ENCODE data around the gene EDAR. TPM values are rescaled to one million over a fixed set of nuclear protein-coding genes. Genes with fewer than 3 reads are reported as not detected.

Gene EDAR
- total RNA-seq, 2 experiments from 2014 or later = 0.14 to 0.23 TPM

DNA sequence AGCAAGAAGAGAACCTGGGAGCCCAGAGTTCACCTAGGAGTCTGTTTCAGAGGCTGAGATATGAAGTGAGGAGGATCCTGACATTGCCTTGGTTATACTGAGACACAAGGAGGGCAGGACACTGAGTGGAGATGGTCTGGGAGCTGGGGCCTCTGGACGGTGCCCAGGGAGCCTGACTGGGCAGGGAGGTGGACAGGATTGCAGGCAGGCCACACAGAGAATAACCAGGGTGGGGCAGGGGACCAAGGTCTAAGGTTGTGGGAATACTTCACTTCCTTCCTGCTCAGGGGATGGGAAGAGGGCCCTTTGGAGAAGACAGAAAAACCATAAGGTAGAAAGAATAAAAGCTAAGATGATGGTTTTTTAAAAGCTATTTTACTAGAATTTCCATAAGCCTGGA, 18.7 kb downstream of the EDAR start:
- Mint-ChIP-seq H3K27me3 (no peaks in the 10 kb centered on the region), H3K4me1 (peaks cover 18% of the 10 kb centered on the region), H3K9me3 (no peaks in the 10 kb centered on the region), H3K27ac (no peak overlapping the region), H3K4me3 (no peak overlapping the region), H3K36me3 (no peaks in the 10 kb centered on the region)
- POLR2A ChIA-PET = no interaction called here
- DNase-seq (no peak), ATAC-seq (ENCODE audit: low read depth) (no peak)

DNA sequence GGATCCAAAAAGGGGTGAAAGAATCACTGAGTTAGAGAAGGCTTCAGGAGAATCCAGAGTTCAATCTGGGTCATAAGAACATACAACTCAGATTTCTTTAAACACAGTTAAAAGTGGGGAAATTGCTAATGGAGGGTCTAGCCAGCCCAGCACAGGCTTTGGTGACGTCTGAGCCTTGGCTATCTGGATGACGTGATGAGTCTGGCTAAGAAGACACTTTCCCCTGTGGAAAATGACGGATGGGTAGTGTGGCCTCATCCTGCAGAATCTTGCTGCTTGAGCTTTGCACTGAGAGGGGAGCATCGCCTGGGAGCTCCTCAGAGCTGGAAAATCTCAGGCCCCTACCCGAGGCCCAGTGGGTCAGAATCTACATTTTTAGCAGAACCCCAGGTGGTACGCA, 19.2 kb downstream of the EDAR start:
- DNase-seq = no peak
- no peak for ATAC-seq (ENCODE audit: low read depth)
- Mint-ChIP-seq H3K9me3 (no peaks in the 10 kb centered on the region), H3K27ac (no peak overlapping the region), H3K36me3 (no peaks in the 10 kb centered on the region), H3K4me3 (no peak overlapping the region), H3K4me1 (peaks cover 19% of the 10 kb centered on the region), H3K27me3 (no peaks in the 10 kb centered on the region)
- POLR2A ChIA-PET = no interaction called here

DNA sequence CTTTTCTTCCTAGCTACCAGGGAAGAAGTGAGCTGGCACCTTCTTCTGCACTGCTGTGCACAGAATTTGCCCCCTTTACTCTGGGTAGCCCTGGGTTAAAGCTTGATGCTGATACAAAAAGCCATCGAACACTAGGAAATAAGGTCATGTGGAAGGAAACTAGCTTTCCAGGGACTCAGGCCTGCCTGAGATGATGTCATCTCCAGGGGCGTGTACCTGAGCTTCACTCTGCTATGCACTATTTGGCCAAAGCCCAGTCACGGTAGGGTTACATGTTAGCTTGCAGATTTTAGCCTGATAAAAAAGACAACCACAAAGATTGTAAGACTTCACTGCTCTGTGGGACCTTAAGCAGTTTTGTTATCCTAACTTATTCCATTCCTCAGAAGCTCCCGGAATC, 20.4 kb downstream of the EDAR start:
- H3K27me3 Mint-ChIP-seq = no peaks in the 10 kb centered on the region
- ATAC-seq (ENCODE audit: low read depth) (peak; percentile 34), DNase-seq (no peak)
- no peak overlapping the region for H3K4me3 Mint-ChIP-seq
- POLR2A ChIA-PET = interaction anchor here (1.4 kb wide), 1 partner anchor 11 kb away, joined by 4 read pairs; no protein-coding TSS in a partner anchor
- H3K27ac Mint-ChIP-seq = no peak overlapping the region
- H3K36me3 Mint-ChIP-seq = no peaks in the 10 kb centered on the region
- H3K4me1 Mint-ChIP-seq = peaks cover 26% of the 10 kb centered on the region
- no peaks in the 10 kb centered on the region for H3K9me3 Mint-ChIP-seq

DNA sequence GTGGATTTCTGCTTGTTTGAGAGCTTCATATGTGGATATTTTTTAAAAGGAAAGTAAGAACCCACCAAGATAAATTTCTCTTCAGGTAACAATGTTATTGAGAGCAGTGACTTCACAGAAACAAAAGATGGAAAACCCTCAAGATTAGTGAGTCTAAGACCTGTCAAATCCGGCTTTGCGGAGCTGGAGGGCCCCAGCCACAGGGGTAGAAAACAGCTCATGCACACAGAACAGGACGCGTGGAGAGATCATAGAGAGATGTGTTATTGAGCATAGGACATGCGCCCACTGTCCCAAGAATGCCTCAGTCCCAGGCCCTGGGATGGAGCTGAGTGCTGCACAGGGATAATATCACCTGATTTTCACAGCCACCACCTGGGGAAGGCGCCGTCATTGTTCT, 21.3 kb downstream of the EDAR start:
- Mint-ChIP-seq H3K36me3 (no peaks in the 10 kb centered on the region), H3K27ac (no peak overlapping the region), H3K4me1 (peaks cover 26% of the 10 kb centered on the region), H3K9me3 (no peaks in the 10 kb centered on the region), H3K4me3 (no peak overlapping the region), H3K27me3 (no peaks in the 10 kb centered on the region)
- ATAC-seq (ENCODE audit: low read depth) = peak; percentile 25
- DNase-seq = no peak
- POLR2A ChIA-PET = interaction anchor here (1.4 kb wide), 1 partner anchor 10 kb away, joined by 4 read pairs; no protein-coding TSS in a partner anchor

DNA sequence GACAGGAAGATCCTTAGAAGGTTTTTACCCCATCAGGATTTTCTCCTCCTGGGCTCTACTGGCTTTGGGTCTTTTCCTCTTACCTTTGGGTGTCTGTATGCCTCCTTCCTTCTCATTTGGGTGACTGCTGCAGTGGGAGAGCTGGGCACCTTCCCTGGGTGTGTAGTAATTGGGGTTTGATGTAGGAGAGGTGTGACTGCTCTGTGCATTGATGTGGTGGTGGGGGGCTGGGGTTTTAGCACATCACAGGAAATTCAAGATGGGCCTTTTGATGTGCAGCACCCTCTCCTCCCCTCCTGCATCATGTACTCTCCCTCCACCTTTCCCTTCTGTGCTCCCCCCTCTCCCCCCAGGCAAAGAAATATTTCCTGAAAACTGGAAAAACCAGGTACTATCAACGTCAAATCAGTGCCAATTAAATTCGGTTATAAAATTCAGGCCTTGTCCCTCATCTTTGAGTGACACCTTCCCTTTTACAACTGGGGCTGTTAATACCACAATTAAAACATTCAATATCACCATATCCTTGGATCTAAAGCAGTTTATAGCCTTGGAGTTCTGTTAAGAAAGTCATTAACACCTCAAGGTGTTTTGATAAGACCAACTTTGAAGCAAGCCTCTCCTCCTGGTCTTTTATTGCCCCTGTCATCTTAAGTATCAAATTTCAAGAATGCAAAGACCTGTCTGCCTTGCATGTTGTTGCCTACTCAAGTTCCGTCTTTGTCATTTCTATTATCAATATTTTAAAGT, 23.3 kb downstream of the EDAR start:
- no peak for DNase-seq
- H3K27ac Mint-ChIP-seq = no peak overlapping the region
- H3K27me3 Mint-ChIP-seq = no peaks in the 10 kb centered on the region
- H3K9me3 Mint-ChIP-seq = no peaks in the 10 kb centered on the region
- POLR2A ChIA-PET = no interaction called here
- H3K36me3 Mint-ChIP-seq = no peaks in the 10 kb centered on the region
- ATAC-seq (ENCODE audit: low read depth) = peak; percentile 83
- H3K4me3 Mint-ChIP-seq = peak overlapping the region; percentile 37
- peaks cover 26% of the 10 kb centered on the region for H3K4me1 Mint-ChIP-seq

DNA sequence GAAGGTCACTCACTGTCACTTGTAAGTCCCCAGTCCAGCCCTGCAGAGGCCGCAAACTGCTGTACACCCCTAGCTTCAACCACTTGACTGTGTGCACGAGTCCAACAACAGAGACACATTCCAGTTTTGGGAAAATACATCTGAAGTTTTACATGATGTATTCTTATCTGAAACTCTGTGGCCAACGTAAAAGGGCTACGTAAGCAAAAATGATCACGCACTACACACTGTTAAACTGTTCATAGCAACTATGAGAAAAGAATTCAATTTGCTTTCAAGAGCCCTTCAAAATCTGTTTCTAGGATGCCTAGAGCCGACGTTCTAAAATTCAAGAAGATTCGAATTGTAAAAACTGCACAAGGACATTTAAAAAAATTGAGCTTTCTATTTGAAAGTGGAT, 26.0 kb downstream of the EDAR start:
- Mint-ChIP-seq H3K4me3 (no peak overlapping the region), H3K4me1 (peaks cover 30% of the 10 kb centered on the region), H3K27ac (no peak overlapping the region)

DNA sequence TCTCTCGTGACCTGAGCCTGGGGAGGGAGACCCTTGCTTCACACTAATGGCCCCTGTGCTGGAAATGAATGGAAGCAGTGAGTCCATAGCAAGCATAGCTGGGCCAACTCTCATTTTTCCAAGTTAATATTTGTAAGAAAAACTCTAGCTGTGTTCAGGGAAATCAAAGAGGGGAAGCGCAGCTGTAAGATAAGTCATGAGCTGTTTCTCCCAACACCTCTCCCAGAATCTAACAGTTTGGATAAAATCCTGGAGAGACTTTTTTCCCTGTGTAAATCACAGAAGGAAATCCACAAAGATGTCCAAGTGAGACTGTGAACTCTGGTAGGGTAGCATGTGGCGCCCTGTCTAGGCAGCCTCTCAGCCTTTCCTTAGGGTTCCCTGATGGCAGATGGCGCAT, 27.2 kb downstream of the EDAR start:
- Mint-ChIP-seq H3K4me3 (no peak overlapping the region), H3K4me1 (peaks cover 34% of the 10 kb centered on the region), H3K9me3 (no peaks in the 10 kb centered on the region), H3K27ac (no peak overlapping the region), H3K27me3 (no peaks in the 10 kb centered on the region), H3K36me3 (no peaks in the 10 kb centered on the region)
- no peak for ATAC-seq (ENCODE audit: low read depth)
- DNase-seq = no peak
- POLR2A ChIA-PET = no interaction called here

More for the DNA sequence above, 26.0 kb downstream of the EDAR start:
- Mint-ChIP-seq H3K36me3 (no peaks in the 10 kb centered on the region), H3K9me3 (no peaks in the 10 kb centered on the region), H3K27me3 (no peaks in the 10 kb centered on the region)
- no peak for ATAC-seq (ENCODE audit: low read depth)
- no peak for DNase-seq
- POLR2A ChIA-PET = no interaction called here

DNA sequence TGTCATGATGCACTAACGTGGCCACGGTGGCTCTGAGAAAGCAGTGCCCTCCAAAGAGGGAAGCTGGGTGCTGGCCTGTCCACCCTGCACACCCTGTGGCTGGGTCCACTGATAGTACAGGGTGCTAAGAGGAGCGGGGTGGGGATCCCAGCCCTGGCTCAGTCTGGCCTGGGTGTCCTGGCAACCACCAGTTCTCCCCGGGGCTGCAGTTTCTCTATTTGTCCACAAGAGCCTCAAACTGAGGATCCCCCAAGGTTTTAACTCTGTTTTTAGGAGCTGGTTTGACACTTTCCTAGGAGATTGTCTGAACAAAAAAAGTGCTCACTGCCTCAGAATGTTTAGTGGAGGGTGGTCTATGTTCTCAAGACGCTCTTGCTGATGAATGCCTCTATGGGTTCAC, 29.0 kb downstream of the EDAR start:
- Mint-ChIP-seq H3K27me3 (no peaks in the 10 kb centered on the region), H3K4me3 (no peak overlapping the region), H3K9me3 (no peaks in the 10 kb centered on the region), H3K27ac (no peak overlapping the region), H3K36me3 (no peaks in the 10 kb centered on the region), H3K4me1 (peaks cover 21% of the 10 kb centered on the region)
- no peak for DNase-seq
- POLR2A ChIA-PET = no interaction called here
- ATAC-seq (ENCODE audit: low read depth) = no peak

DNA sequence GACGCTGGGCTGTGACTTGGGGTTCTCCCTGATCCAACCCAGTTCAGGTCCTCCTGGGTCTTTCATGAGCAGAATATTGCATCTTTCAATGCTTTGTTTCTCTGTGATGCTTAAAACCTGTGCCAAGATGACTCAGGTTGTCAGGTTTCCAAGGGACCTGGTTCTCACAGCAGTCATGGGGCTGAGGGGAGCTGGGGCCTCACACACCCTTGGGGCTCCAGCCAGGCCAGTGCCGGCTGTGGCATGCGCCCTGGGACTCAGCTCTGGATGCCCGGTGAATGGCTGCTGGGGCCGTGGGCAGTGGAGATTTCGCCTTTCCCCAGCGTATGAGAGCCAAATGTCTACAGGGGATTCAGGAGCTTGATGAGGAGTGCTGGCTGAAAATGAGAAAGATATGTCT, 29.6 kb downstream of the EDAR start:
- no peak overlapping the region for H3K4me3 Mint-ChIP-seq
- H3K36me3 Mint-ChIP-seq = no peaks in the 10 kb centered on the region
- H3K27ac Mint-ChIP-seq = no peak overlapping the region
- peaks cover 17% of the 10 kb centered on the region for H3K4me1 Mint-ChIP-seq
- no peaks in the 10 kb centered on the region for H3K27me3 Mint-ChIP-seq
- ATAC-seq (ENCODE audit: low read depth) (no peak), DNase-seq (no peak)
- no peaks in the 10 kb centered on the region for H3K9me3 Mint-ChIP-seq
- POLR2A ChIA-PET = no interaction called here

DNA sequence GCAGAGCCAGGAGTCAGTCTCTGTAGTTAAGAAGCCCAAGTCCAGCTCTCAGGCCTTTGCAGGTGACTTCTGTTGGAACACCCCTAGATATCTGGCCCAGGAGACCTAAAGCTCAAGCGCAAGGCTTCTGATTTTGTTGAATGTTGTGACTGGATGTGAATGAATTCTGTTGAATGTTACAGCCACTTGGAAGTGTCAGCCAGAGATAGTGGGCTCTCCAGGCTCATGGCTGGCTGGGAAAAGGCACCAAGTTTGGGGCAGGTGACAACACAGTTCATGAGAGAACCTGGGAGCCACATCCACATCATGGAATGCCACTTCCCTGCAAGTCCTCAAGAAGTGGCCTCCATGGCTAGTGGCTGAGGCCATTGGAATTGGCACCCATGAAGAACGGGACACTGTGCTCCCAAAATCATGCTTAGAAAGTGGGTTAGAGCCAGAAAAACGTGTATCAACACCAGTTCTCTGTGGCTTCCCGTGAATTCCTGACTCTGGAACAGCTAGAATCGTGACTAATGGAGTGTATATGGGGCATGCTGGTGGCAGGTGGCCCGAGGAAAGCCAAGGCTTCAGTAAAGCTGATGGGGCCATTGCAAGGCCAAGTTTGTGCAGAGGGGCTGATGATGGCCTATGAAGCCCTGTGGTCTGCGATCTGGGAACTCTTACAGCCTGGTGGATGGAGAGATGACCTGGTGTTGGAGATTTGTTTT, 30.2 kb downstream of the EDAR start:
- Mint-ChIP-seq H3K27me3 (no peaks in the 10 kb centered on the region), H3K4me1 (peaks cover 13% of the 10 kb centered on the region), H3K36me3 (no peaks in the 10 kb centered on the region), H3K4me3 (no peak overlapping the region), H3K27ac (no peak overlapping the region), H3K9me3 (no peaks in the 10 kb centered on the region)
- POLR2A ChIA-PET = interaction anchor here (1.2 kb wide), 1 partner anchor 9 kb away, joined by 4 read pairs; no protein-coding TSS in a partner anchor
- ATAC-seq (ENCODE audit: low read depth) (no peak), DNase-seq (no peak)

DNA sequence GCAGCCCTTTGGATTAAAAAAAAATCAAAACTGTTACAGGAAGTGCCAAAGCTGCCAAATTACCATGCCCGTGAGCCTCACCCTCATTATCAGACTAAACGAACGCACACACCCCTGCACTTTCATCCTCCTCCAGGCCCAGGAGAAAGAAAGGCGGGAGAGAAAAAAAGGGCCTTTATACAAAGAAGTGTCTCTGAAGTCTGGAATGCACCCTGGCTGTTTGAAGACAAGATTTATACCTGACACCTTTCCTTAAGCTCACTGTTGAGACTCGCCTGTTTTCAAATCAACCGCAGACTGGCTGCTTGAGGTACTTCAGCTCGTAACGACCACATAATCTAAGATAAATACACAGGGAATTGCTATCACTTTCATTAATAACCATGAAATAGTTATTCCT, 31.0 kb downstream of the EDAR start:
- Mint-ChIP-seq H3K27me3 (no peaks in the 10 kb centered on the region), H3K9me3 (peaks cover 3% of the 10 kb centered on the region), H3K27ac (no peak overlapping the region), H3K36me3 (no peaks in the 10 kb centered on the region), H3K4me3 (peak overlapping the region; percentile 42), H3K4me1 (peaks cover 13% of the 10 kb centered on the region)
- ATAC-seq (ENCODE audit: low read depth) = no peak
- no peak for DNase-seq
- POLR2A ChIA-PET = interaction anchor here (1.2 kb wide), 1 partner anchor 10 kb away, joined by 4 read pairs; no protein-coding TSS in a partner anchor

DNA sequence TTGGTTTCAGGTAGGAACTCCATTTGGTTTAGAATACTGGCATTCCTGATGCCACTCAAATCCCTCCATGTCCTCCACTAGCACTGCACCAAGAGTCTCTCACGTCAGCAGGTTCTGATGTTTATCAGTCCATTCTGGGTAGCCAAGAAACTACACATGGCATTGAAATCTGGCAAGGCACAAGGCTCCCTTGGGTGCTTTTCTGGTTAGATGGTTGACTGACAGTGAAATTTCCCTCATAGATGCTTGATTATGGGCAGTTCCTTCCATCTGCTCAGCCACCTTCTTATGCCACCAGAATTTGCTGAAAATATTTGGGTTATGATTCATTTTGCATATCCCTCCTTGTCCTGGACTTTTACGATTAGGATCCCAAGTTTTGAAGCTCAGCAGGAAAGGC, 32.6 kb downstream of the EDAR start:
- POLR2A ChIA-PET = no interaction called here
- Mint-ChIP-seq H3K27ac (no peak overlapping the region), H3K4me1 (peaks cover 13% of the 10 kb centered on the region), H3K9me3 (peaks cover 14% of the 10 kb centered on the region), H3K36me3 (no peaks in the 10 kb centered on the region), H3K4me3 (no peak overlapping the region), H3K27me3 (no peaks in the 10 kb centered on the region)
- no peak for DNase-seq
- no peak for ATAC-seq (ENCODE audit: low read depth)

DNA sequence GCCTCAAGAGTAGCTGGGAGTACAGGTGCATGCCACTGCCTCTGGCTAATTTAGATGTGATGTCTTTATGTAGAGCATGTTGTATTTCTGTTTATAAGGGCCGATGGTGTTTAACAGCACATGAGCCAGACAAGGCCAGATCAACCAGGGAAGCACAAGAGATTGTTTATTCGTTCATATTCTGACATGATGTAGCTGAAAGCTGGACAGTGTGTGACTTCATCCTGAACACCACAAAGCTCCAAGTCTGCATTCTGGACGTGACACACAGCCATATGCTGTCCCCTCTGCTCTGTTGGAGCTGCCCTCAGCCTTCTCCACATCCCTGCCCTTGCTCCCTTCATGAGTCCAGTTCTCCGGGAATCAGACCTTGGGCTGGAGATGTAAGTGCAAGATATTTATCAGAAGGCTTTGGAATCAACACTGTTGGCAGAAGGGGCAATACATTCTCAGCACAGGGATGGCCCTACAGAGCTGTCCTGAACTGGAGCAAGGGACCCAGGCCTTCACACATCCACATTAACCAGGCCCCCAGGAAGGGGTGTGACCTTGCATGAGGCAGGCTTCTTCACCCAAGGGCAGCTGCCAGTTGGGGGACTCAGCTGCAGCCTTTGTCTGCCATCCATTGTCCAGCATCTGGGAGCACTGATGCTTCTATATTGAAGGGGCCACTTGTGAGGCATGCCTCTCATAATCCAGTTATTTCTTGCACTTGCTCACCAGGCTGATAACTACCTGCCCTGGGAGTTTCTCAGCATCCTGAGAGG, 38.5 kb downstream of the EDAR start:
- no peak for DNase-seq
- Mint-ChIP-seq H3K27ac (no peak overlapping the region), H3K4me3 (no peak overlapping the region), H3K36me3 (peaks cover 5% of the 10 kb centered on the region), H3K27me3 (no peaks in the 10 kb centered on the region), H3K9me3 (peaks cover 34% of the 10 kb centered on the region), H3K4me1 (no peaks in the 10 kb centered on the region)
- ATAC-seq (ENCODE audit: low read depth) = no peak
- POLR2A ChIA-PET = no interaction called here
